Hematopoietic multipotent progenitor cell treated with erythropoietin and hydrocortisone succinate and interleukin-3 and kit ligand, for 6 days (in vitro differentiated cells): Measurements from ENCODE around the gene NELL1.
"Not testable (repeated sequence)": the region's sequence is repeated elsewhere in the genome, so short reads cannot be mapped to it uniquely, and the experiment has no call there.

ENCODE experiments used
- DNase-seq: peaks from one replicate; pipeline ENCODE4 v3.0.0-alpha.2; 2015

Gene NELL1

DNA sequence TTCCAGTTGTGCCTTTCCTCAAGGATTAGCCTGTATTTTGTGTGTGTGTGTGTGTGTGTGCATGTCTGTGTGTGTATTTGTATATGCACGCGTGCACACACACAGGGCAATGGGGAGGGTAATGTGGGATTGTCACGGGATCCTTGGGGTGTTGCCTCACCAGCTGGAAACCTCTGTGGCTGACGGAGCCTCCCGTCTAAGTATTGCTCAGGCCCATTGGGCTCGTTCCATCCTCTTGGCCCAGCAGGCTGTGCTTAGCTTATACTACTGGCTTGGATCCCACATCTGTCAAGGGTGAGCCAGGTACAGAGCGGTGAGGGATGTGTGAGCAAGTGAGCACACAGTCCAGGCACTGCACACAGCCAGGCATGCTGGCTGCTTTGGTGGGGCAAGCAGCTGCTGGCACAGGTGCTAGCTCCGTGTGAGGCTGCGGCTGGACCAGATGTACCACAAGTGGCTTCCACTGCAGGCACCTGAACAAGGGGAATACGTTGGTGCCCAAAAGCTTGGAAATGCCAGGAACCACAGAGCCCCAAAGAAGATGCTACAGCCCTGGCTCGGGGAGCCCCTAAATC, 462.8 kb downstream of the NELL1 start:
- no peak for DNase-seq

DNA sequence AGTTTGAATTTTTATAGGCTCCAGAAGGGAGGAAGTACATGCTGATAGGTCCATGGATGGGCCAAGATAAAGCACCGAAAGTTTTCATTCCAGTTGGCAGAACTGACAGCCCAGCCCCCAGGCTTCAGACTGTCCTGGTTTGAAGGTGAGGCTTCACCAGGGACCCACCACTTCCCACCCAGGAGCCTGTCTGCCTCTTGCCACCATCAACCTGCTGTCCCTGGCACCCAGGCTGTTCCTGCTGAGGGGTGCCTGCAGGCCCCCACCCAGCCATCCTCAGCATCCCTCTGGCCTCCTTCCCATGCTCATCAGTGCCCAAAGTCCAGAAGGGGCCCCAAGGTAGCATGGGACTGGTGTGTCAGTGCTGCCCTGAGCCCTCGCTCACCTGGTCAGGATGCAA, 463.9 kb downstream of the NELL1 start:
- DNase-seq: no peak

DNA sequence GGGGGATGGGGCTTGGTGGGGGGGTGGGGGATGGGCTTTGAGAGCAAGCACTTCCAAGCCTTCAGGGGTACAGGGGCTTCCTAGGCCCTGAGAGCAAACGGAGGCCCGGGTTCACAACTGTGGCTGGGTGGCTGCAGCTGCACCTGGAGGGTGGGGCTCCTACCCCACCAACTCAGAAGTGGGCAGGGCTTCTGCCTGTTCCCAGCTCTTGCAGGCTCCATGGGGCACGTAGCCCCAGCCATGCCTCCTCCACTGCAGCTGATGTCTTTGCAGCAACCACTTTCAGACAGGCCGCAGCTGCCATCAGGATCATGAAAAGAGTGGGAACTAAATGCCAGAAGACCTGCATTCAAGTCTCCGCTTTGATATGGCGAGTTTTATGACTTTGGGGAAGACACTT, 464.3 kb downstream of the NELL1 start:
- no peak for DNase-seq

DNA sequence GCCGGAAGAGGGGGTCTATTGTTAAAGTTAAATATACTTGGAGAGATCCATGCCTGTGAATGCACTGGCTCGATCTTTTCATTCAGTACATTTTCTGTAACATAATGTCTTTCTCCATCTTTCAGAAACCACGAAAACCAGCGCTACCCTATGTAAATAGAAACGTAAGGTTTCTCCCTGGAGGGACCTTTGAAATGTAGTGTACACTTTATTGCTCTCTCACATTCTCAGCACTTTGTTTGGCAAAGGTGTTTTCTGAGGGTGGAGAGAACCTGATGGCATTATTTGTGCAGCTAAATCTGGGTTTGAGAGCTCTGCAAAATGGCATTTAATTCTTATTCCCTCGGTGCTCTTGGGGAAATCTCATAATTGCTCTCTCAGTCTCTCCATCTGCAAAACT, 468.4 kb downstream of the NELL1 start:
- DNase-seq: no peak

DNA sequence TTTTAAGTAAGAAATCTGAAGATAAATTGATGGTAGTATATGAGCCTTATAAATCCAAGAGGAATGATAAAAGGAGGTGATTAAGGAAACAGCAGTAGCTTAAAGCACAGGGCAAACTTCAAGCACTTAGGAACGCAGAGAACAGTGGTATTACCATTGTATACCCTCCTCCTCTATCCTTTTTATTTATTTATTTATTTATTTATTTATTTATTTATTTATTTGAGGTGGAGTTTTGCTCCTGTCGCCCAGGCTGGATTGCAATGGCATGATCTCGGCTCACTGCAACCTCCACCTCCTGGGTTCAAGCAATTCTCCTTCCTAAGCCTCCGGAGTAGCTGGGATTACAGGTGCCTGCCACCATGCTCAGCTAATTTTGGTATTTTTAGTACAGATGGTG, 472.2 kb downstream of the NELL1 start:
- not testable (repeated sequence) for DNase-seq

DNA sequence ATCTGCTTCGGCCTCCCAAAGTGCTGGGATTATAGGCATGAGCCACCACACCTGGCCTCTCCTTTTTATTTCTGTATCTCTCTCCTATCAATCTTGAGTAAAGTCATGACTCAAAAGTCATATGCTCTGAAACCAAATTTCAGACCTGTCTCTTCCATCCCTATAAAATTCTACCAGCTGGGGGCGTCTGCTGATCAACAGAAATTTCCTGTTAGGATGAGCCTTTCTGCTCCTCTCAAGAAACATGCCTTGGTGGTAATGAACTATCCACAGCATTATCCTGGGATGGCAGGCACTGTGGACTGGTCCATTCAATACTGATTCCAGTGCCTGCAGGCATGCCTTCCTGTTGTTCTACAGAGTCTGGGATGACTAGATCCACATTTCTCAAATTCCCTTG, 472.6 kb downstream of the NELL1 start:
- DNase-seq: peak; percentile 32

DNA sequence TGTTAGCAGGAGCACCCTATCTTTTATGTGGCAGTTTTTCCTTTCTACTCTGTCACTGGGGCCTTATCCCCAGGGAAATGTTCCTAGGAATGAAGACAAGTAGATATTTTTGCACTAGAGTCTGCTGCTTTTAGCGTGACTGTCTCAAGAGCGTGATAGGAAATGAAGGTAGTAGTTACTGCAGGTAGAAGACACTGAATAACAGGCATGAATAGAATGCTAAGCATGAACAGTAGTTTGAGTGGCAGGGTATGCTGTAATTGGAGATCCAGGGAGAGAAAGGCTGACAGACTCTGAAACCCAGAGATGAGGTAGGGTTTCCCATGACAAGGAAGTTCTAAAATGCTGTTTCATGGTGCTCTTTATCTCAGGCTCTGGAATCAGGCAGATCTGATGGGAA, 475.1 kb downstream of the NELL1 start:
- DNase-seq: no peak

DNA sequence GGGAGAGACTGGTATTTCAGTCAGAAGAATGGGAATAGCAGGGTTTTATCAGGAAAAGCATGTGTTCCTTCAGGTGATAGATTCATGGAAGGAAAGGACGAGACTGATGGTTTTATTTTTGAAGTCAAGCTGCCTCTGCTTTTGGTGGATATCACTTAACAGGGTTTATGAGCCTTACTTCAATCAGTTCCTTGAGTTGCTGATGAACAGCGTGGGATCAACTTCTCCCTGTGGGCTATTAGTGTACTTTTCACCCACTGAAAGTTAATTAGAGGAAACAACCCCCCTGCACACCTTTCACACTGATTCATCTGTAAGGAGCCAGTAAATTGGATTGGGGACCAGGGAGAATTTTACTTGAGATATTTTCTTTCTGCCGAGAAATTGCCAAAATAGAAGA, 479.0 kb downstream of the NELL1 start:
- no peak for DNase-seq

DNA sequence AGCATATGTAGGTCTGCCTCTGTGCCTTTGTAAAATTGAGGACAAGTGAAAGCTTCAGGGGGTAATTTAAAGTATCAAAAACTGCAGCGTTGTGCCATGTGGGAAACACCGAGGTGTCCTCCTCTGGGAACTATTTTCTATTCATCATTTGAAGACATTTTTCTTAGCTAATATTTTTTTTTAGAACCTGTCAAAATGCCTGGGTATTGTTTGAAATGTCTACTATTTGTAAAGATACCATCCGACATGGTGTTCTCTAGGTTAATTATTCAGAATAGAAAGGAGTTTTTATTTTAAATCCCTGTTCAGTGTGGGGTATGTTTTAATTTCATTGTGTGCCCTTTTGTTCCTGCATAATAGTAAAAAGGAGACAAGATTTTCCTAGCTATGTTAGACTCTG, 490.8 kb downstream of the NELL1 start:
- no peak for DNase-seq

DNA sequence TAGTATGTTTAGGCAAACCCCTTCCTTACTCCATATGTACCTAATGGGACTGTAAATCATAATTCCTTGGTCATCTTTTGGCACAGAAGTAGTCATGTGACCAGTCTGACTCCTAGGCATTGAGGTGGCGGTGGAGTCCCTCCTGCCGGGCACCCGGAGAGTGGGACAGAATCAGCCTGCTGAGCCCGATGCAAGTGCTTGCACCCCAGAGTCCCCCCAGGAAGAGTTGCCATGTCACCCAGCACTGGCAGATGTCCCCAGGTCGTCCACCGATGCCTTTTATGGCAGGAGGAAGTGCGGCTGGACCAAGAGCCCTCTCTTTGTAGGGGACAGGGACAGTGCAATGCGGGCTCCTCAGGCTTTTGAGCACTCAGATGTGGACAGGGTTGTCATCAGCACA, 500.3 kb downstream of the NELL1 start:
- no peak for DNase-seq

DNA sequence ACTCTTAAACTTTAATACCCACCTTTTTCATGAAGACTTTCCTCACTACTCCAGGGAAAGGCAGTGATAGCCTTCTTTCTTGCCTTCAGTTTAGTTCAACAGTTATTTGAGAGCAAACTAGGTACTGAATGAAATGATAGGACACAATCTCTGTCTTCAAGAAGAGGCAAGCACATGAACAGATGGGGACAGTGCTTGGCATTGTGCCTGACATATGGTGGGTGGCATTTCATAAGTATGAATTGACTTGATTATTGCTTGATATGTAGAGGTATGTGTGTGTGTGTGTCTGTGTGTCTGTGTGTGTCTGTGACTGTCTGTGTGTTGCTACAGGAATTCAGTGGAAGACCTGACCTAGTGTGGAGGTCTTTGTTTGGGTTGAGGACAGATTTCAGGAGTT, 504.1 kb downstream of the NELL1 start:
- no peak for DNase-seq

DNA sequence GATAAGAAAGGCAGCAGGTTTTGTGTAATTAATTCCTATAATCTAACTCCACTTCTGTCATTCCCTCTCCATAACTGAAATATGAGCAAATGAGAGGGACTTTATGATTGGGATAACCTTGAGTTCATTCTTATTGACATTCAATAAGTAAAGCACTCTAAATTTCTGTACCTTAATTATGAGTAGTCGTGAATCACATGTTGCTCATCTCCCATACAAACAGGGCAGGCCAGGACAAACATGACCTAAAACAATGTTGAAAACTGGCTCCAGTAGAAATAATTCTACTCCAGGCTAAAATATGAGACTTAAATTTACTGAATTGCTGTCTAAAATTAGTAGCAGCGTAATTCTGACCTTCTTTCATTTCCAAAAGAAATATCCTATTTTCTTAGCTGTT, 505.4 kb downstream of the NELL1 start:
- no peak for DNase-seq

DNA sequence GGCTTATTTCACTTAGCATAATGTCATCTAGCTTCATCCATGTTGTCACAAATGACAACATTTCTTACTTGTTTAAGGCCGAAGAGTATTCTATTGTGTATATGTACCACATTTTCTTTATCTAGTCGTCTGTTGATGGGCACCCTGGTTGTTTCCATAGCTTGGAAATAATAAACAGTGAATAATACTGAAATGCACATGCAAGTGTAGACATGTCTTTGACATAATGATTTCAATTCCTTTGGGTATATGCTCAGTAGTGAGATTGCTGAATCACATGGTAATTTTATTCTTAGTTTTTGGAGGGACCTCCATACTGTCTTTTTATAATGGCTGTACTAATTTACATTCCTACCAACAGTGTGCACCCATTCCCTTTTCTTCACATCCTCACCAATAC, 508.0 kb downstream of the NELL1 start:
- DNase-seq: no peak

DNA sequence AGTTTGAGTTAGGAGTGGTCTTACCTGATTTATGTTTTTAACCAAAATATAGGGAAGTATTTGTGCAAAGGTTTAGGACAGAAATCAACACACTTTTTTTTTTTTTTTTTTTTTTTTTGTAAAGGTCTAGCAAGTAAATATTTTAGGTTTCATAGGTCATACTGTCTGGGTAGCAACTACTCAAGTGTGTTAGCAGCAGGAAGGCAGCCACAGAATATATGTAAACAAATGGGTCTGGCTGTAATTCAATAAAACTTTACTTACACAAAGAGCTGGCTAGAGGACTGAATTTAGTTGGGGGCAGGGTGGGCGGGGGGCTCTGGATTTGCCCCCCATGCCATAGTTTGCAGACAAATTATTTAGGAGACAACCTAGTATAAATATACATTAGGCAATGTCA, 510.4 kb downstream of the NELL1 start:
- no peak for DNase-seq

DNA sequence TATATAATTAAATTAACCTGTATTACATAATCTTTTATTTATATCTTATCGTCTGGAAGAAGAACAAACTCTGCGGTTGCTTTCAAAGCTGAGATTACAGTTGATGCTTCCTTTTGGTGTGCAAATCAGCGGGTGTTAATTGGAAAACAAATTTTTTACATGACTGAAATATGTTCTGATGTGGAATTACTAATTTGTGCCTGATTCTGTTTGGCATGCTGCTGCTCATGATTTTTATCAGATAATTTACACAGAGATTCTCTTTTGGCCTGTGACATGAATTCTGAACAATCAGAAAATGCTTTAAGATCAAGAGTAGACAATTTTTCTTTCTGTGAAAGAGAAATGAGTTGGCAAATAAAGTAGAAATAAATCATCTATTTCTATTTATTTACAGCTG, 510.8 kb downstream of the NELL1 start:
- no peak for DNase-seq

DNA sequence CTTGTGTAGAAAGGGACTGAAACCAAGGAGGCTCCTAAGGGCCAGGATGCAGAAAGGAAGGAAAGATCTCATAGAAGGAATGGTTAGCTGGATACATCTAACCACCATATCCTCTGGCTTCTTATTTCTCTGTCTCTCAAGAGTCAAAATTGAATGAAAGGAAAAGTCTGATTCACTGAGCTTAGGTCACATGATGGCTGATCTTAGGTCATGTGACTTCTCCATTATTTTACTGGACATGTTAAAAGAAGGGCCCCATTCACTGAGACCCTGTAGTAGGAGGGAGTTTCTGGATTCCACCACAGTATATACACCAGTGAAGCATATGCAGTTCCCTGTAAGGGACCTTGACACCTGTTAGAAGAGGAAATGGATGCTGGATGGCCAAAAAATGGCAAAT, 516.6 kb downstream of the NELL1 start:
- no peak for DNase-seq

DNA sequence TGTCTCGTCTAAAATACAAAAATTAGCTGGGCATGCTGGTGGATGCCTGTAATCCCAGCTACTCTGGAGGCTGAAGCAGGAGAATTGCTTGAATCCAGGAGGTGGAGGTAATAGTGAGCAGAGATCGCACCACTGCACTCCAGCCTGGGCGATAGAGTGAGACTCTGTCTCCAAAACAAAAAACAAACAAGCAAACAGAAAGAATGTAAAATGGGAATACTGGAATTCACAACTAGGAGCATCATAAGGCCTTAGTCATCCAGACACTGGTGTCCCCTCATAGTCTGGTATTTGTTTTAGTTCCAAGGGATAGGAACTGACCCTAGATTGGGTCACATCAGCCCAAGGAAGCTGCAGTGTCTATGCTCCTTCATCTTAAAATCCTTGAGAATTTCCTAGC, 520.8 kb downstream of the NELL1 start:
- DNase-seq: no peak

DNA sequence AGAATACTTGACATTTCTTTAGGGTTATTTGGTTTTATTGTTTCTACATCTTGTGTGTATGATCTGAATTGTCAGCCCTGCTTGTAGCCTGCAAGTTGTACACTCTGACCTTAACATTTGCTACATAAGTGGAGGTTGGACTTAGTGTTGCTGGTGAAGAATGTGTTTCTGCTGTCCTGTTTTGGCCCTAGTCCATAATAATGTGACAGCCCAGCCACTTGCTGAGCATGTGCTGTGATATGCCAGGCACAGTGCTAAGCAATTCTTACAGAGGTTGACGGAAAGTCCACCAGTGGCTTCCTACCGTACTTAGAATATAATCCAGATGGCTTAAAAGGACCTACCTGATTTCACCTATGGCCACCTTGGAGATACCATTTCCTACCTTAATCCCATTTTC, 526.6 kb downstream of the NELL1 start:
- DNase-seq: no peak

DNA sequence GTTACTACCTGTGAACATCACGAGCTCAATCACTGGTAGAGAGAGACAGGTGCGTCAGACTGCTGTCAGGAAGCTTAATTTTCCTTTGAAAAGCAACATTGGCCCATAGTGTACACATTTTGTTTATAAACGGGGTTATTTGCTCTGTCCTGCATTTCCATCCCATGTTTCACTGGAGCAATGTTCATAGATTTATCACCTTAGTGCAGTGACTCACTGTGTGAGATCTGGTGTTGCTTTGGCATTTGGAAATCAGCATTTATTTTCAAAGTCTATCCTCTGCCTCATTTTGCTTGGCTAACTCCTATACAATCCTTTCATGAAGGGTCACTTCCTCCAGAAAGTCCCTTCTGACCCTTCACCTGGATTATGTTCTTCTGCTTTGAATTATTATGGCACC, 529.1 kb downstream of the NELL1 start:
- no peak for DNase-seq

DNA sequence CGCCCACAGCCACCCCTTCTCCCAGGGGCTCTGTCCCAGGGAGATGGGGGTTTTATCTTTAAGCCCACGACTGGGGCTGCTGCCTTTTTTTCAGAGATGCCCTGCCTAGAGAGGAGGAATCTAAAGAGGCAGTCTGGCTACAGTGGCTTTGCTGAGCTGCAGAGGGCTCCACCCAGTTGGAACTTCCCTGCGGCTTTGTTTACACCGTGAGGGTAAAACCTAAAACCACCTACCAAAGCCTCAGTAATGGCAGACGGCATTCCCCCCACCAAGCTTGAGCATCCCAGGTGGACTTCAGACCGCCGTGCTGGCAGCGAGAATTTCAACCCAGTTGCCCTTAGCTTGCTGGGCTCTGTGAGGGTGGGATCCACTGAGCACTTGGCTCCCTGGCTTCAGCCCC, 535.8 kb downstream of the NELL1 start:
- DNase-seq: no peak

DNA sequence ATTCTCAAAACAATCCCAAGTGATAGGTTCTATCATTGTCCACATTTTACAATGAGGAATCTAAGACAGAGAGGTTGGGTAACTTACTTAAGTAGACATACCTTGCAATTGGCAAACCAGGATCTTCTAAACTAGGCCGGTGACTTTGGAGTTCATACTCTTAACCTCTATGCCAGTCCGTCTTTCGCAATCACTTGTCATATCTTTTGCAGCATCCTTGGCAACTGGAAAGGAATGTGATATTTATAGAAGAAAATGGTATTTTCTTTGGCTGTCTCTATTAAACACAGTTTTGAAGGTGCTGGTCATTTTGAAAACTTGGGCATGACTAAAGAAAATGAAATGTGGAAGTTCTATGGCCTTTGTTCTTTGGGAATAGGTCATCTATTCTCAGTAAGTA, 556.5 kb downstream of the NELL1 start:
- DNase-seq: no peak

DNA sequence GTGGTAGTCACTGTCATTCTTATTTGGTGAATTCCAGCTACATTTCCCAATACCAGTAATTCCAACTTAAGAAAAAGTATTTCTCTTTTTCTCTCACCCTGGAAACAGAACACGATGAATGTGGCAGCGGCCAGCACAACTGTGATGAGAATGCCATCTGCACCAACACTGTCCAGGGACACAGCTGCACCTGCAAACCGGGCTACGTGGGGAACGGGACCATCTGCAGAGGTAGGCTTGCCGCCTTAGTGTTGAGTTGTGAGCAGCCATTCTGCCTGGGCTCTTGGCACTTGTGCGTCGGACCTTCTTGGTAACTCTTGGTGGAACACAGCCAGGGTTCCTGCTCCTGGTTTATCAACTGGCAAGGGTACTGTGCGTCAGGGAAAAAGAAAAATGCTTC, 559.8 kb downstream of the NELL1 start:
- DNase-seq: no peak

DNA sequence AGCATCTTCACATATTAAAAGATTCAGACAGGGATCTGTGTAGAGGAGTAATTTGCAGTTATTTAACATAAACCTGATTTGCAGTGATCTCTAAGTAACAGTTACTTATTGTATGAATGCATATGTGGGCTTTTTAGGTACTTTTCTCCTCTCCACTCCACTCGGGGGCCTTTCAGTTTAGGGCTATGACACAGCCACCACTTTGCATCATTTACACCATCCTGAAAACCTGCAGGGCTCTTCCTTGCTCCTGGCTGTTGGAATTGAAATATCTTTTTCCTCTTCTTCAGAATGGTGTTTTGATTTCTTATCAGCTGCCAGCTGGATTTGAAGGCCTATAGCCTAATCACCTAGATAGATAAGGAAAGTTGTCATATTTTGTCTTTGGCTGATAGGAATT, 580.8 kb downstream of the NELL1 start:
- DNase-seq: no peak

DNA sequence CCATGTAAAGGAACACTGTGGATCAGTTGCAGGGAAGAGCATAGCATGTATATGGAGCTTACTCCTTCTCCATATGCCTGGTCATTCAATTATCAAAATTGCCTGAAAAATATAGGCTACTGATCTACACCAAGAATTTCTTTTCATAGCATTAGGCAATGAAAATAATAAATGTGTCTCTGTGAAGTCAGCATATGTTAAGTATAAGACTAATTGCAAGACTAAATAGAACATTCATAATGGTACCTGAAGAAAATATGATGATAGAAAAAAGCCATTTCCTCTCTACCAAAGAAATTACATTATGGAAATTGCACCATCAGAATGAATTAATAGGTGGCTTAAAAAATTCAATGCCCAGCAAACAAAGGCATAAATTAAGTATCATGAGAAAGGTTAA, 584.7 kb downstream of the NELL1 start:
- DNase-seq: no peak

DNA sequence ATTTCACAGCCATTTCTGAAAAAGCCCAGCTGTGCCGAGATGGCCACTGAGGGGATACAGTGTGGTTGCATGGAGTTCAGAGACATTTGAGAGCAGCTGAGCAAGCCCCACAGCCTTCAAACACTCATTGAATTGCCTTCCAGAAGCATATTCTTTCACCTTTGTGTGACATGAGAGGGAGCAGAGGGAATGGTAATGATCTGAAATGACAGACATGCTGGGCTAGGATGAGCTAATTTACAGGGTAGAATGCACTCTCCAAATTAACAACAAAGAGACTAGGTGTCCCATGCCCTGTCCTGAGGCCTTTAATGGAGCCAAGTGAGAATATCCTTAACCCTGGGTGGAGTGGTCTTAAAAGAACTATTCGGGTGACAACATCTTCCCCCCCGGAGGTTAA, 585.4 kb downstream of the NELL1 start:
- no peak for DNase-seq

DNA sequence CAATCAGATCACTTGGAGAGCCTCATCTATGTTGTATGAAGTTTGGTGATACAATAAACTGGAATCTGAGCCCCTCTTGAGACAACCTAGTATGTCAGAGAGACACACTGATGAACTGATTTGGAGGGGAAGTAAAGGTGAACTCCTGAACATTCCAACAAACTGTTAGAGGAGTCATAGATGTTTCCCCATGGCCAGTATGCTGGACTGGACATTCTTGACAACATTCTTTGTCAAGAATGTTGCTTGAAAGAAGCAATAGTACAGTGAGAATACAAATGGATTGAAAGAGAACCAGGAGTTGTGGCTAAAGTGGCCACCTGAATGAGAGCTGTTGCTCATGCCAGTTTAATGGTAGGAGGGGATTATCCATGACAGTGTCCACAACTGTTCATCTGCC, 588.1 kb downstream of the NELL1 start:
- no peak for DNase-seq
